HG02852 (cell line): ENCODE results near the gene TEDC1.
"Not testable (repeated sequence)": the region's sequence is repeated elsewhere in the genome, so short reads cannot be mapped to it uniquely, and the experiment has no call there.

Experiments used
- ATAC-seq: cut with Tn5 transposase; IDR thresholded peaks from one replicate; pipeline ENCODE4 v1.9.1; 2021; ENCODE audit warnings: mild to moderate bottlenecking, moderate library complexity; ENCODE audit not compliant: unreplicated experiment

TEDC1 gene

DNA sequence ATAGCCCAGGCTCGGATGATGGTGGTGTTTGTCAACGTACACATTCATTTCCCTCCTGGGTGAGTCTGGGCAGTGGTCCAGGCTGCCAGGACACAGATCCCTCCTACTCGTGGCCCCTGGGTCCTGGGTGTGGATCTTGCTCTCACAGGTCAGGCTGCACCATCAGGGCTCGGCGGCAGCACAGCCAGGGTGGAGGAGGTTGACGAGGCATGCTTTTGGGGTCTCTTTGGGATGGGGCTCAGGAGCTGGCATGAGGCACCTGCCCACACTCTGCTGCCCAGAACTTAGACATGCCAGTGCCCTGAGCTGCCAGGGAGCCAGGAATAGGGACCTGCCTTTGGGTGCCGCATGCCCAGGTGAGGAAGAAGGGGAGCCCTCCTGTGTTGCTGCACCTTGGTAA lies 45.0 kb downstream of the TEDC1 start:
- no peak for ATAC-seq

DNA sequence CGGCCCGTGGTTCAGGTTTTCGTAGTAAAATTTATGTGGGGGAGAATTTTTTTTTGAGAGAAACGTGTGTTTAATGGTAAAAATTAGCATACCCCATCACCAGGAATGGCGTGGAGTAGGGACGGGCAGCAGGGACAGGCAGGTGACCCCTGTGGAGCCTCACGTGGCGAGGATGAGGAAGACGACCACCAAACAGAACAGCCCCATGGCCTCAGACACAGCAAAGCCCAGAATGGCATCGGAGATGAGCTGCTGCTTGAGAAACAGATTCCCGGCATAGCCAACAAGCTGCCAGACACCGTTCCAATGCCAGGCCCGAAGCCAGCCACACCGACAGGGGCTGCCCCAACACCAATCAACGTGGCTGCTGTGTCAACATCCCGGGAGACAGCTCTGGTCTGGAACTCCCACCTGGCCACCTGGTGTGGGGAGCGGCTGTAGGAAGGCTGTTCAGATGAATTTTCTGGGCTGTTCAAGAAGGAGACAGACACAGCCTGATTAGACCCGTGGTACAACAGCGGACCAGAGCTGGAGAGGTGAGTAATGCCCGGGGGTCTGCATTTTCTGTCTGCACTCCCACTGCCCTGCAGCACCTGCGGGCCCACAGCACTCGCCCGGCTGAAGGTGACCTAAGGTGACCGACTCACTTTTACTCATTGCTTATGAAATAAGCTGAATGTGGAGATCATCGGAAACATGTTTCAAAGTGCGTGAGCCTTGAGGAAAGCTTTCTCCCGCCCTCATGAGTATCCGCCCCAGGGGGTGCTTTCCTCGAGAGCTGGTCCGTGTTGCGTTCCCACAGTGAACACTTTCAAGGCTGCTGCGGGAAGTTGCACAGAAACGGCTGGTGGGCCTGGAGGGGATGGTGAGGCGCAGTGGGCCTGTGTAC lies 45.9 kb downstream of the TEDC1 start:
- ATAC-seq: no peak

DNA sequence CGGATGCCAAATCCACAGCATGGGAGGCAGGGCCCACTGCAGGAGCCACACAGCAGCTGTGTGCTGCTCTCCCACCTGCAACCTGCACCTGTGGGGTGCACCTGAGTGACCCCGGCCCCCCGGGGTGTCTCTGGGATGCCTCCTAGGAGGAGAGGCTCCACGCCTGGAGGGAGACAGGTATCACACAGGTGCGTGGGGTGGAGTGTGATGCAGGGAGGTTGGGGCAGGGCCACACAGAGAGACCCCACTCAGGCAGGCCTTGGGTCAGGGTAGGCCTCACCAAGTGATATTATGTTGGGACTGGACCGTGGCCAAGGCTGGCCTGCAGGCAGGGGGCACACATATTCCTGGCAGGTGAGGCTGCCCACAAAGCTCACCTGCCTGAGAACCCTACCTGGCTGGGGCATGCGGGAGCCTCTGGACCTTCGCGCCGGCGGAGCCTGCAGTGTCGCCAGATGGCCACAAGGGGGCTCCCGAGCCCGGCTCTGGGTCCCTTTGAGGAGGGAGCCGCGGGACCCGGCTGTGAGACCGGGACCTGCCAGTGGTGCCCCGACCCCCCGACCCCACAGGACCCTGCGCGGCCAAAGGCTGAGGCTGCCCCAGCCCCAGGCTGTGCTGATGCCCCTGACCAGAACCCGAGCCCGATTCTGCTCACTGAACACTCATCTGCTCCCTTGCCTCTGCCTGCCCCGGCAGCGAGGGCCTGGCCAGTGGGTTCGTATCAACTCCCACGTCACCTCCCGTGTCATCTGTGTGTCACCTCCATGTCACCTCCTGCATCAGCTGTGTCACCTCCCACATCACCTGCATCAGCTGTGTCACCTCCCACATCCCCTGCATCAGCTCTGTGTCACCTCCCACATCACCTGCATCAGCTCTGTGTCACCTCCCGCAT lies 46.8 kb downstream of the TEDC1 start:
- ATAC-seq: no peak

DNA sequence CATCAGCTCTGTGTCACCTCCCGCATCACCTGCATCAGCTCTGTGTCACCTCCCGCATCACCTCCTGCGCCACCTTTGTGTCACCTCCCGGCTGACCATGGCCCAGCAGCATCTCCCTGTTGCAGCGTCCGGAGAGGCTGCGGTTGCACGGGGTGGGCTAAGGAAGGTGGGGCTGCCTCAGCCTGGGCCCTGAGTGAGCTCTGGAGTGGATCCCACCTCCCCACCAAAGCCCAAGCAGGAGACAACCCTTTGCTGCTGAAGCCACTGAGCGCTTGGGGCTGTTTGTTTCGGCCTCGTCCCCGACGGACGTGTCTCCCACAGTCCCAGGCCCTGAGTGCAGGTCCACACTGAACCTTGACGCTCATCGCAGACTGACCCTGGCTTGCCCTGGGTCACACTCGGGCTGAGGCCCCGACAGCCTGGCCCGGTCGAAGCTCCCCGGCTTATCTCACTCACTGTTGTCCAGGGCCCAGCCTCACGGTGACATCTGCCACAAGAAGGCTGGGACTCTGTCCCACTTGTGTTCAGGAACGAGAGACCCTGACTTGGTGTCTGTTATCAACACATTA lies 47.5 kb downstream of the TEDC1 start:
- ATAC-seq: no peak

DNA sequence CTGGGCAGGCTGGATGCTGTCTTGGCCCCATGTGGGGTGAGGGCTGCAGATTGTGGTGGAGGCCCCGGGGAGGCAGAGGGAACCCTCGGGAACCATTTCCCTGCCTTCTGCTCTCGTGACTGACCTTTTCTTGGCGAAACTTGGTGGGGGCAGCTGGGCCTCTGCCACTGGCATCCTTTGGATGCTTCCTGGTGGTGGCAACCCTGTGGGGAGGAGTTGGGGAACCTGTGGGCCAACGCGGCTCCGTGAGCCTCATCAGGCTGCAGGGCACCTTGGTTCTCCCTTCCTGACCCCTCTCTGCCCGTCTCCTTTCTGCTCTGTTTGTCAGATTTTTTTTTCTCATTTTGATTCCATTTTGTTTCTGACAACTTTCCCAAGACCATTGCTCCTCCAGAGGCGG lies 49.8 kb downstream of the TEDC1 start:
- no peak for ATAC-seq

DNA sequence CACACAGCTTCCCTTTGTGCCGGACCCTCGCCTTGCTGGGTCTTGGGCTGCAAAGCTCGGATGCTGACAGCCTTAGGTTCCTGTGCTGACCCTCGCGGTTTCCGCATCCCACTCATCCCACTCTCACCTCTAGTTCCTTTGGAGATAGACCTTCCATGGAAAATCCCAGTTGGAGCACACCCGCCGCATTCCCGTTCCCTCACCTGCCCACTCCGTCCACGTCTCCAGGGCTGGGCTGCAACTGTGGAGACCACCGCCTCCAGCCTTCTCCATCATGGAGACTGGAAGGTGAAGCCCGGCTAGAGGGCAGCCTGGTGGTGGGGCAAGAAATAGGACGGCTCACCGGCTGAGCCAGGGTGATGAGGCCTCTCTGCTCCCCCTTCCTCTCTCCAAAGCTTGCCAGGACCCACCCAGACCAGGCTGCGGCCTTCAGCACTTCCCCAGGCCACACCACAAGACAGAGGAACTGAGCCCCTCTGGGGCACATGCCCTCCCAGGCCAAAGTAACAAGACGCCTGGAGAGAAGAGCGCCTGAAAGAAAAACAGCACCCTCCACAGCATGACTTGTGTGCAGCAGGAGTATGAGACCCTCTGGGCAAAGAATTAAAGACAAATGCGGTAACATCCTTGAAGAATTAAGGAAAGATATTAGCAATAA lies 50.3 kb downstream of the TEDC1 start:
- no peak for ATAC-seq

DNA sequence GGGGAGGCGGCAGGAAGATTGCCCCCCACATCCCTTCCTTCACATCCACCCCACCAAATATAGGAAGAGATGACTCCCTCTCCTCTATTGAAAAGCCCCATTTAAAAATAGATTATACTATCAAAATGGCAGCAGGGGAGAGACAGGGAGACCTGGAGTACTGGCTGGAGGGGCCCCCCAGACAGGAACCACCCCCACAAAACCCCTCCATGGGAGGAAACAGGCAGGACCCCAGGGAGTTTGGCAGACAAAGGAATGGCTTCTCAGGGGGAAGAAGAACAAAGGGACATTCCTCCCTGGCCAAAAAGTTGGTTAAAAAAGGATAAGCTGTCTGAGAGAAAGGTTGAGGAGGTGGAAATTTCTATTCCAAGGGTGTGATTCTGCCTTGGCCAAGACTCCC lies 54.6 kb downstream of the TEDC1 start:
- not testable (repeated sequence) for ATAC-seq

DNA sequence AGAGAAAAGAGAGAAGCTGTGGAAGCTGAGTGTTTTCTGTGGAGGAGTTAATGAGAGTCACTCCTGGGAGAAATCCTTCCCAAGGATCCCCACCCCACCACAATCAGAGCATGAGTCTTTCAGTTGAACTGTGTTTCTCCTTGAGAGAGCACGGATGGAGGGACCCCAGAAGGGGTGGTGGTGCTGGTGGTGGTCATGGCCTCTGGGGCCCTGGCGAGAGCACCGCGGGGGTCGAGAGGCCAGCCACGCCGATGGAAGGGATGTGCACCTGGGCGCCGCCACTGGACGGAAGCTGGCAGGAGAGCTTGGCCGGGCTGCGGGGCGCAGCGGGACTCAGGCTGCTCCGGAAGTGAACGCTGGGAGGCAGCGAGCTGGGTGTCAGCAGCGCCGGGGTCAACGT lies 55.4 kb downstream of the TEDC1 start:
- ATAC-seq: not testable (repeated sequence)

DNA sequence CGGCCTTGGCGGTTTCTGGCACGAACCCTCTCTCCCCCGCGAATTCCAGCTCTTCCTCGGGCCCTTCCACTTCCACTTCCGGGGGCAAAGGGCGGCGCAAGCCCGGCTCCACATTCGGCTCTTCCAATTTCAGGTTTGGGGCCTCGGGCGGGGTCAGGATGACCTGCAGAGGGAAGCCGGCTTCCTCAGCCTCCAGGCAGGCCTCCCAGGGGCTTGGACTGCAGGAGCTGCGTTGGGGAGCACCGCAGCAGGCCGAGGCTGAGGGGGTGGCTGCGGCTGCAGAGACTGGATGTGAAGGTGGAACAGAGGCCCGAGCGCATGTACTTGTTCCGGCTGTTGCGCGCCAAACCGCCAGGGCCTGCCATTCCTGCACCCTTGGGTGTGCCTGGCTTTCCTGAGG lies 56.0 kb downstream of the TEDC1 start:
- ATAC-seq: not testable (repeated sequence)

DNA sequence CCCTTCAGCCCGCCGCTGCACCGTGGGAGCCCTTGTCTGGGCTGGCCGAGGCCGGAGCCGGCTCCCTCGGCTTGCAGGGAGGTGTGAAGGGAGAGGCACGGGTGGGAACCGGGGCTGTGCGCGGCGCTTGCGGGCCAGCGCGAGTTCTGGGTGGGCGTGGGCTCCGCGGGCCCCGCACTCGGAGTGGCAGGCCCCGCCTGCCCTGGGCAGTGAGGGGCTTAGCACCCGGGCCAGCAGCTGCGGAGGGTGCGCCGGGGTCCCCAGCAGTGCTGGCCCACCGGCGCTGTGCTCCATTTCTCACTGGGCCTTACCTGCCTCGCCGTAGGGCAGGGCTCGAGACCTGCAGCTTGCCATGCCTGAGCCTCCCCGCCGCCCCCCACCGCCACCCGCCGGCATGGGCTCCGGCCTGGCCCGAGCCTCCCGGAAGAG lies 56.7 kb downstream of the TEDC1 start:
- ATAC-seq: no peak
